GM12891 (cell line): ENCODE results near the gene PREPL.

Source experiments
- DNase-seq: peaks from one replicate; pipeline ENCODE4 v3.0.0; 2011; ENCODE audit warnings: low spot score; ENCODE audit not compliant: insufficient read length
- FAIRE-seq: peaks from 2 replicates; lab custom pipeline; 2011; peaks lifted over from hg19 to GRCh38; lab: Jason Lieb, UNC
- PAX5 ChIP-seq: IDR thresholded peaks from 2 replicates; pipeline ENCODE4 v1.6.1; 2011; ENCODE audit warnings: low read length, moderate library complexity, mild to moderate bottlenecking; ENCODE audit not compliant: insufficient read depth, severe bottlenecking
- POLR2A ChIP-seq: IDR thresholded peaks from 2 replicates; pipeline ENCODE4 v1.6.1; 2011; ENCODE audit warnings: low read depth, low read length, control low read depth
- POLR2AphosphoS5 ChIP-seq: IDR thresholded peaks from 2 replicates; pipeline ENCODE4 v1.6.1; 2011; ENCODE audit warnings: low read depth, low read length, control low read depth
- POU2F2 ChIP-seq: IDR thresholded peaks from 2 replicates; pipeline ENCODE4 v1.6.1; 2011; ENCODE audit warnings: low read depth, mild to moderate bottlenecking, control low read depth, low read length, moderate library complexity
- SPI1 ChIP-seq: IDR thresholded peaks from 2 replicates; pipeline ENCODE4 v1.6.1; 2011; ENCODE audit warnings: low read depth, low read length, control low read depth
- TAF1 ChIP-seq: IDR thresholded peaks from 2 replicates; pipeline ENCODE4 v1.6.1; 2011; ENCODE audit warnings: low read depth, low read length, control low read depth

PREPL gene

GRCh38 chr2:44351088-44351487 lies 10.2 kb downstream of the PREPL start:
- FAIRE-seq (no peak), DNase-seq (no peak)
- TF ChIP-seq POLR2A, result no peak

GRCh38 chr2:44349506-44349905 lies 11.8 kb downstream of the PREPL start:
- FAIRE-seq, result no peak
- DNase-seq, result no peak
- TF ChIP-seq SPI1 (no peak), POLR2A (no peak), POLR2AphosphoS5 (no peak), PAX5 (no peak), TAF1 (no peak), POU2F2 (no peak)

GRCh38 chr2:44348400-44348799 lies 12.9 kb downstream of the PREPL start:
- FAIRE-seq (no peak), DNase-seq (no peak)
- TF ChIP-seq SPI1, result no peak
- no peak for TF ChIP-seq POU2F2
- TF ChIP-seq PAX5, result no peak

GRCh38 chr2:44347526-44347925 lies 13.8 kb downstream of the PREPL start:
- TF ChIP-seq TAF1 (no peak), POLR2A (no peak), SPI1 (no peak), POU2F2 (no peak), PAX5 (no peak), POLR2AphosphoS5 (no peak)
- DNase-seq (no peak), FAIRE-seq (no peak)

- no peak for DNase-seq
- no peak for TF ChIP-seq PAX5
- TF ChIP-seq POLR2A, result no peak
- no peak for TF ChIP-seq POLR2AphosphoS5
- no peak for TF ChIP-seq SPI1
- TF ChIP-seq TAF1, result no peak
- TF ChIP-seq POU2F2, result no peak
- FAIRE-seq, result no peak
Observed at GRCh38 chr2:44342854-44343253, 18.4 kb downstream of the PREPL start.

GRCh38 chr2:44335806-44336538 lies 25.3 kb downstream of the PREPL start:
- FAIRE-seq, result no peak
- no peak for DNase-seq
- TF ChIP-seq SPI1, result no peak
- TF ChIP-seq POLR2AphosphoS5, result no peak
- no peak for TF ChIP-seq PAX5
- no peak for TF ChIP-seq POU2F2
- no peak for TF ChIP-seq POLR2A
- TF ChIP-seq TAF1, result no peak

GRCh38 chr2:44333994-44334393 lies 27.3 kb downstream of the PREPL start:
- DNase-seq, result no peak
- no peak for FAIRE-seq
- no peak for TF ChIP-seq PAX5
- no peak for TF ChIP-seq POLR2A
- TF ChIP-seq TAF1, result no peak
- TF ChIP-seq SPI1, result no peak
- no peak for TF ChIP-seq POLR2AphosphoS5
- no peak for TF ChIP-seq POU2F2

- no peak for DNase-seq
- no peak for TF ChIP-seq POU2F2
- TF ChIP-seq POLR2A, result no peak
- no peak for TF ChIP-seq PAX5
- TF ChIP-seq POLR2AphosphoS5, result no peak
- no peak for TF ChIP-seq TAF1
- no peak for TF ChIP-seq SPI1
- no peak for FAIRE-seq
Observed at GRCh38 chr2:44330801-44331200, 30.5 kb downstream of the PREPL start.

GRCh38 chr2:44329343-44329742 lies 32.0 kb downstream of the PREPL start:
- no peak for FAIRE-seq
- no peak for TF ChIP-seq TAF1
- no peak for TF ChIP-seq SPI1
- TF ChIP-seq PAX5, result no peak
- no peak for TF ChIP-seq POLR2A
- TF ChIP-seq POU2F2, result no peak
- TF ChIP-seq POLR2AphosphoS5, result no peak
- no peak for DNase-seq

GRCh38 chr2:44328750-44329149 lies 32.5 kb downstream of the PREPL start:
- TF ChIP-seq POLR2AphosphoS5 (no peak), POU2F2 (no peak), TAF1 (no peak), POLR2A (no peak), SPI1 (no peak), PAX5 (no peak)
- no peak for FAIRE-seq
- no peak for DNase-seq
